ENCODE results near the gene CCDC17.

CCDC17 gene

GRCh38 chr1:45621501-45621836, 2.4 kb downstream of the CCDC17 start:
- peak; percentile 32 for DNase-seq (ENCODE audit: low read depth)
- no peak for TF ChIP-seq MAX (IDR thresholded peaks at IDR 0.05; ENCODE audit: low read depth, low read length)
- TF ChIP-seq, protein P1, sequence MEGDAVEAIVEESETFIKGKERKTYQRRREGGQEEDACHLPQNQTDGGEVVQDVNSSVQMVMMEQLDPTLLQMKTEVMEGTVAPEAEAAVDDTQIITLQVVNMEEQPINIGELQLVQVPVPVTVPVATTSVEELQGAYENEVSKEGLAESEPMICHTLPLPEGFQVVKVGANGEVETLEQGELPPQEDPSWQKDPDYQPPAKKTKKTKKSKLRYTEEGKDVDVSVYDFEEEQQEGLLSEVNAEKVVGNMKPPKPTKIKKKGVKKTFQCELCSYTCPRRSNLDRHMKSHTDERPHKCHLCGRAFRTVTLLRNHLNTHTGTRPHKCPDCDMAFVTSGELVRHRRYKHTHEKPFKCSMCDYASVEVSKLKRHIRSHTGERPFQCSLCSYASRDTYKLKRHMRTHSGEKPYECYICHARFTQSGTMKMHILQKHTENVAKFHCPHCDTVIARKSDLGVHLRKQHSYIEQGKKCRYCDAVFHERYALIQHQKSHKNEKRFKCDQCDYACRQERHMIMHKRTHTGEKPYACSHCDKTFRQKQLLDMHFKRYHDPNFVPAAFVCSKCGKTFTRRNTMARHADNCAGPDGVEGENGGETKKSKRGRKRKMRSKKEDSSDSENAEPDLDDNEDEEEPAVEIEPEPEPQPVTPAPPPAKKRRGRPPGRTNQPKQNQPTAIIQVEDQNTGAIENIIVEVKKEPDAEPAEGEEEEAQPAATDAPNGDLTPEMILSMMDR (IDR thresholded peaks at IDR 0.05; ENCODE audit: low read depth, low read length): no peak
- no peak for TF ChIP-seq POLR2A (IDR thresholded peaks at IDR 0.05; ENCODE audit: extremely low read depth, insufficient read length)
- no peak for TF ChIP-seq MYC (IDR thresholded peaks at IDR 0.05; ENCODE audit: low read depth, low read length)
- H3K4me3 ChIP-seq (ENCODE audit: low read depth, low read length): no peak overlapping the region

DNA sequence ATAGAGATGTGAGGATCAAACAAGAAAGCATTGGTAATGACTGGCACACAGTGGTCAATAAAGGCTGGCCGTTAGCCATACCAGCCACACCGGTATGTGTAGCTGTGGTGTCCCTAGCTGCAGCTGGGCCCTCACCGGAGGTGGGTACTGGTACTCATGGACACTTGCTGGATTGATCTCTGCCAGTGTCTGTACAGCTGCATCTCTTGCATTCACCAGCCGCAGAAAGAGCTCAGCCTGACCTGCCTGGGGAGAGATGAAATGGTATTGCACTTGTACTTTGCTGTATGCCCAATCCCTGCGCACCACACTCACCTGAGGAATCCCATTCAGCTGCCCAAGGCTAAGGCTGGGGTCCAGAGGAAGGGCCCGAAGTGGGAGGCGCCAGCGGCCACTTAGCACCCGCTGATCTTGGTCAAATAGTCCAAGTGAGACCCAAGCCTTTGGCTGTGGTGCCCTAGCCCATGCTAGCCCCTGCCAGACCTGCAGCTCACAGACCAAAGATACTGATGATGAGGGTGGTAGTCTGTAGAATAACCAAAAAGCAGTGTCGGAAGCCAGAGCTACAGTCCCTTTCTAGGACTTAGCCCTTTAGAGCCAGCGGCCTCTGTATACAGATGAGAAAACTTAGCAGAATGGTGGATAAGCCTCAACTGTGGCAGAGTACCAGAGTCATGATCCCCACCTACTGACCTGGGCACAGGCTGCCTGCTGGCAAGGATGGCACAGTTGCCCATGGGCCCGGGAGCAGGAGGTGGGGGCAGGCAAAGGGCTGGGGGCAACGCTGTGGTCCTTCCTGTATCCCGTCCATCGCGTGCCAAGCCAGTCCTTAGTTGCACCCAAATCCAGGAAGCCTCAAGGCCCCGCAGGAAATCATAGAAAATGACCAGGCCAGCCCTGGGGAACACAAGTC, 3.0 kb downstream of the CCDC17 start:
- DNase-seq (ENCODE audit: low read depth): peak; percentile 11
- H3K4me3 ChIP-seq (ENCODE audit: low read depth, low read length): no peak overlapping the region
- TF ChIP-seq MAX (IDR thresholded peaks at IDR 0.05; ENCODE audit: low read depth, low read length) (no peak), MYC (IDR thresholded peaks at IDR 0.05; ENCODE audit: low read depth, low read length) (no peak), POLR2A (IDR thresholded peaks at IDR 0.05; ENCODE audit: extremely low read depth, insufficient read length) (no peak)
- TF ChIP-seq, protein P1 (IDR thresholded peaks at IDR 0.05; ENCODE audit: low read depth, low read length): no peak

- TF ChIP-seq MYC (IDR thresholded peaks at IDR 0.05; ENCODE audit: low read depth, low read length): no peak
- no peak for TF ChIP-seq POLR2A (IDR thresholded peaks at IDR 0.05; ENCODE audit: extremely low read depth, insufficient read length)
- TF ChIP-seq MAX (IDR thresholded peaks at IDR 0.05; ENCODE audit: low read depth, low read length): no peak
- TF ChIP-seq, protein P1 (IDR thresholded peaks at IDR 0.05; ENCODE audit: low read depth, low read length): no peak
- peak; percentile 22 for DNase-seq (ENCODE audit: low read depth)
- H3K4me3 ChIP-seq (ENCODE audit: low read depth, low read length): no peak overlapping the region
These were observed 4.5 kb downstream of the CCDC17 start for GRCh38 chr1:45619149-45619921.

- H3K4me3 ChIP-seq (ENCODE audit: low read depth, low read length): no peak overlapping the region
- TF ChIP-seq POLR2A (IDR thresholded peaks at IDR 0.05; ENCODE audit: extremely low read depth, insufficient read length) (no peak), MAX (IDR thresholded peaks at IDR 0.05; ENCODE audit: low read depth, low read length) (no peak), MYC (IDR thresholded peaks at IDR 0.05; ENCODE audit: low read depth, low read length) (no peak)
- TF ChIP-seq, protein P1 (IDR thresholded peaks at IDR 0.05; ENCODE audit: low read depth, low read length): no peak
- DNase-seq (ENCODE audit: low read depth): peak; percentile 32
These were observed 6.2 kb downstream of the CCDC17 start for GRCh38 chr1:45617618-45618017.

- DNase-seq (ENCODE audit: low read depth): no peak
- no peak for TF ChIP-seq MYC (IDR thresholded peaks at IDR 0.05; ENCODE audit: low read depth, low read length)
- no peak for TF ChIP-seq POLR2A (IDR thresholded peaks at IDR 0.05; ENCODE audit: extremely low read depth, insufficient read length)
- no peak overlapping the region for H3K4me3 ChIP-seq (ENCODE audit: low read depth, low read length)
These were observed 8.0 kb downstream of the CCDC17 start for GRCh38 chr1:45615885-45616284.
